HG03558 (cell line): ENCODE measurements around the gene TTC13.
"Not testable (repeated sequence)": the region's sequence is repeated elsewhere in the genome, so short reads cannot be mapped to it uniquely, and the experiment has no call there.

Experiments
- ATAC-seq: cut with Tn5 transposase; IDR thresholded peaks from one replicate; pipeline ENCODE4 v1.9.1; 2021; ENCODE audit warnings: moderate number of reproducible peaks; ENCODE audit not compliant: unreplicated experiment; ENCODE audit errors: extremely low read depth

TTC13 gene

GRCh38 chr1:230994860-230995259 lies 16.2 kb upstream of the TTC13 start:
- ATAC-seq, result no peak

GRCh38 chr1:230992100-230992774 lies 13.6 kb upstream of the TTC13 start:
- ATAC-seq, result no peak

GRCh38 chr1:230987448-230987847 lies 8.8 kb upstream of the TTC13 start:
- ATAC-seq, result no peak

- ATAC-seq, result no peak
These were observed 8.3 kb upstream of the TTC13 start for GRCh38 chr1:230986976-230987375.

- ATAC-seq, result no peak
These were observed 7.0 kb upstream of the TTC13 start for GRCh38 chr1:230985711-230986110.

- not testable (repeated sequence) for ATAC-seq
These were observed 6.2 kb upstream of the TTC13 start for GRCh38 chr1:230984622-230985515.

- no peak for ATAC-seq
These were observed 5.2 kb upstream of the TTC13 start for GRCh38 chr1:230983811-230984210.

- no peak for ATAC-seq
These were observed 4.0 kb upstream of the TTC13 start for GRCh38 chr1:230982696-230983095.

GRCh38 chr1:230979952-230980351 lies 1.3 kb upstream of the TTC13 start:
- no peak for ATAC-seq

- no peak for ATAC-seq
These were observed 692 bp upstream of the TTC13 start for GRCh38 chr1:230979389-230979716.

- no peak for ATAC-seq
These were observed 735 bp downstream of the TTC13 start for GRCh38 chr1:230977761-230978490.

GRCh38 chr1:230976825-230977747 lies 1.6 kb downstream of the TTC13 start:
- ATAC-seq, result no peak

GRCh38 chr1:230976360-230976759 lies 2.3 kb downstream of the TTC13 start:
- ATAC-seq, result no peak

- ATAC-seq, result no peak
These were observed 3.0 kb downstream of the TTC13 start for GRCh38 chr1:230975636-230976035.

- peak; percentile 63 for ATAC-seq
These were observed 5.8 kb downstream of the TTC13 start for GRCh38 chr1:230972855-230973271.

GRCh38 chr1:230971771-230972170 lies 6.9 kb downstream of the TTC13 start:
- no peak for ATAC-seq

- ATAC-seq, result no peak
These were observed 8.2 kb downstream of the TTC13 start for GRCh38 chr1:230970432-230970831.

- ATAC-seq, result no peak
These were observed 12.2 kb downstream of the TTC13 start for GRCh38 chr1:230966358-230966873.

GRCh38 chr1:230965535-230965934 lies 13.1 kb downstream of the TTC13 start:
- ATAC-seq, result no peak

- ATAC-seq, result no peak
These were observed 13.8 kb downstream of the TTC13 start for GRCh38 chr1:230964896-230965295.
